Motor neuron (in vitro differentiated cells): ENCODE results near the gene GTF2A1. TPM values are rescaled to one million over a fixed set of nuclear protein-coding genes. Genes with fewer than 3 reads are reported as not detected.

ENCODE experiments used
- ATAC-seq, 8 experiments: fragments of 200-7000 bp; cut with Tn5 transposase; replicated peaks in 6 of 8; 2 replicates each; pipeline ENCODE4 v1.8.0; 2021; ENCODE audit warnings: mild to moderate bottlenecking in 8 of 8, moderate library complexity in 8 of 8
- H3K27ac ChIP-seq, 2 donors: fragments of 250-450 bp; sonication (Bioruptor Pico); 2 replicates each; pipeline ENCODE4 v1.9.0; 2021; ENCODE audit warnings: antibody characterized with exemption in 2 of 2, mild to moderate bottlenecking in 2 of 2, moderate library complexity in 1 of 2
- H3K4me1 ChIP-seq, 2 donors: fragments of 250-450 bp; sonication (Bioruptor Pico); replicated peaks in 1 of 2; 2 replicates each; pipeline ENCODE4 v1.6.1; 2021; ENCODE audit warnings: antibody characterized with exemption in 2 of 2, mild to moderate bottlenecking in 2 of 2, moderate library complexity in 1 of 2
- H3K4me3 ChIP-seq, 5 donors: fragments of 250-450 bp; sonication (Bioruptor Pico); 2 replicates each; pipeline ENCODE4 v1.9.0; 2021; ENCODE audit warnings: antibody characterized with exemption in 5 of 5, mild to moderate bottlenecking in 5 of 5, moderate library complexity in 4 of 5
- WGBS, 10 experiments: fragments of 450-650 bp; shearing (Covaris generic); methylation state at CpG; one replicate each; pipeline ENCODE4 v1.0.0; 2022; 5-methylcytosine and 5-hydroxymethylcytosine counted together
- in situ Hi-C, 9 experiments: fragments of 400-800 bp; cut with MboI; loops; one replicate each; pipeline ENCODE4 v1.15.0; 2021; ENCODE audit warnings: low sequenced_read_pairs in 9 of 9, low pct_unique_long_range_greater_than_20kb in 2 of 9; ENCODE audit not compliant: unreplicated experiment in 9 of 9
- total RNA-seq, 8 experiments: library from RNA; unstranded; fragments of 300-600 nt; gene quantifications; 2 replicates each; pipeline versions ENCODE4 v1.2.3 to v1.2.4, GENCODE V29; 2022

Gene GTF2A1
- total RNA-seq, 8 experiments from 2014 or later: 18.3 to 40.9 (median 31.5) TPM

GRCh38 chr14:81169711-81170103, 51.1 kb downstream of the GTF2A1 start:
- Histone ChIP-seq H3K4me1 (peaks cover 0 to 6% of the 10 kb centered on the region in 2 donors), H3K27ac (peak overlapping the region; percentile 77 to 88), H3K4me3 (peak overlapping the region; percentile 33 to 58 (median 44))
- peak in 7 of 8 experiments; percentile 24 to 38 (median 28) for ATAC-seq
- 0 to 95% (median 83%) methylated on average over 2 to 8 of the region's 10 CpGs; no CpG with 5 or more reads in 3 of the 10 experiments for WGBS, 10 experiments
- in situ Hi-C loops: loop anchor here in 5 of 9 experiments (10.0 to 25.0 kb wide), 5 partner anchors 157 to 225 kb away; partner anchors contain the start of gene CEP128 (in 1 of the 5)

- Histone ChIP-seq H3K4me1 (peaks cover 0 to 6% of the 10 kb centered on the region in 2 donors), H3K27ac (no peak overlapping the region)
- WGBS, 10 experiments: 56 to 100% (median 92%) methylated on average over 2 to 4 of the region's 4 CpGs
Observed at GRCh38 chr14:81169267-81169666, 51.5 kb downstream of the GTF2A1 start.

GRCh38 chr14:81166121-81166520, 54.6 kb downstream of the GTF2A1 start:
- peak in 1 of 8 experiments; percentile 2 for ATAC-seq
- in situ Hi-C loops: loop anchor here in 5 of 9 experiments (10.0 to 25.0 kb wide), 4 partner anchors 154 to 191 kb away; no protein-coding TSS in a partner anchor
- H3K27ac ChIP-seq: no peak overlapping the region

More at GRCh38 chr14:81169267-81169666, 51.5 kb downstream of the GTF2A1 start:
- in situ Hi-C loops: loop anchor here in 5 of 9 experiments (10.0 to 25.0 kb wide), 4 partner anchors 157 to 194 kb away; no protein-coding TSS in a partner anchor
- ATAC-seq: no peak
- no peak overlapping the region for H3K4me3 ChIP-seq

GRCh38 chr14:81165188-81165587, 55.6 kb downstream of the GTF2A1 start:
- H3K4me3 ChIP-seq: no peak overlapping the region
- ATAC-seq: no peak
- no peak overlapping the region for H3K27ac ChIP-seq
- in situ Hi-C loops: loop anchor here in 5 of 9 experiments (10.0 to 25.0 kb wide), 4 partner anchors 153 to 190 kb away; no protein-coding TSS in a partner anchor
- 20 to 100% (median 74%) methylated on average over 1 to 4 of the region's 4 CpGs; no CpG with 5 or more reads in 2 of the 10 experiments for WGBS, 10 experiments
- H3K4me1 ChIP-seq: peaks cover 0 to 6% of the 10 kb centered on the region in 2 donors

More at GRCh38 chr14:81166121-81166520, 54.6 kb downstream of the GTF2A1 start:
- 20 to 86% (median 73%) methylated on average over 1 to 2 of the region's 2 CpGs; no CpG with 5 or more reads in 1 of the 10 experiments for WGBS, 10 experiments
- H3K4me1 ChIP-seq: peaks cover 0 to 6% of the 10 kb centered on the region in 2 donors
- no peak overlapping the region for H3K4me3 ChIP-seq

- no peak overlapping the region for H3K27ac ChIP-seq
- 0 to 50% (median 0%) methylated on average over 1 of the region's 1 CpG; no CpG with 5 or more reads in 3 of the 10 experiments for WGBS, 10 experiments
- peak; percentile 85 to 98 (median 96) for ATAC-seq
- H3K4me1 ChIP-seq: no peaks in the 10 kb centered on the region
- H3K4me3 ChIP-seq: no peak overlapping the region
- in situ Hi-C loops: loop anchor here in 5 of 9 experiments (10.0 to 25.0 kb wide), 4 partner anchors 152 to 189 kb away; no protein-coding TSS in a partner anchor
Observed at GRCh38 chr14:81164167-81164774, 56.5 kb downstream of the GTF2A1 start.

GRCh38 chr14:81162941-81163340, 57.8 kb downstream of the GTF2A1 start:
- no peak for ATAC-seq
- Histone ChIP-seq H3K4me3 (no peak overlapping the region), H3K4me1 (no peaks in the 10 kb centered on the region), H3K27ac (no peak overlapping the region)
- WGBS, 10 experiments: 60 to 100% (median 87%) methylated on average over 1 to 3 of the region's 3 CpGs; no CpG with 5 or more reads in 2 of the 10 experiments
- in situ Hi-C loops: loop anchor here in 5 of 9 experiments (10.0 to 25.0 kb wide), 4 partner anchors 151 to 188 kb away; no protein-coding TSS in a partner anchor

- Histone ChIP-seq H3K27ac (no peak overlapping the region), H3K4me1 (no peaks in the 10 kb centered on the region), H3K4me3 (no peak overlapping the region)
- peak in 2 of 8 experiments; percentile 40 to 45 for ATAC-seq
- WGBS, 10 experiments: 0 to 55% (median 20%) methylated on average over 1 of the region's 1 CpG; no CpG with 5 or more reads in 6 of the 10 experiments
- in situ Hi-C loops: loop anchor here in 5 of 9 experiments (10.0 to 25.0 kb wide), 4 partner anchors 149 to 187 kb away; no protein-coding TSS in a partner anchor
Observed at GRCh38 chr14:81161749-81162148, 59.0 kb downstream of the GTF2A1 start.

GRCh38 chr14:81161088-81161487, 59.7 kb downstream of the GTF2A1 start:
- WGBS, 10 experiments: 0 to 96% (median 77%) methylated on average over 1 to 6 of the region's 7 CpGs; no CpG with 5 or more reads in 3 of the 10 experiments
- in situ Hi-C loops: loop anchor here in 5 of 9 experiments (10.0 to 25.0 kb wide), 4 partner anchors 149 to 186 kb away; no protein-coding TSS in a partner anchor
- no peak overlapping the region for H3K4me3 ChIP-seq
- H3K4me1 ChIP-seq: no peaks in the 10 kb centered on the region
- H3K27ac ChIP-seq: no peak overlapping the region
- ATAC-seq: no peak

- Histone ChIP-seq H3K27ac (no peak overlapping the region), H3K4me1 (no peaks in the 10 kb centered on the region)
- ATAC-seq: no peak
Observed at GRCh38 chr14:81157431-81157830, 63.3 kb downstream of the GTF2A1 start.

GRCh38 chr14:81153187-81153586, 67.6 kb downstream of the GTF2A1 start:
- Histone ChIP-seq H3K27ac (no peak overlapping the region), H3K4me3 (no peak overlapping the region), H3K4me1 (no peaks in the 10 kb centered on the region)
- in situ Hi-C loops: loop anchor here in 3 of 9 experiments (25.0 kb wide), 2 partner anchors 141 to 166 kb away; no protein-coding TSS in a partner anchor
- ATAC-seq: no peak
- WGBS, 10 experiments: 0 to 60% (median 30%) methylated on average over 1 of the region's 1 CpG; no CpG with 5 or more reads in 3 of the 10 experiments

More at GRCh38 chr14:81157431-81157830, 63.3 kb downstream of the GTF2A1 start:
- WGBS, 10 experiments: 38 to 100% (median 88%) methylated on average over 1 of the region's 1 CpG; no CpG with 5 or more reads in 3 of the 10 experiments
- no peak overlapping the region for H3K4me3 ChIP-seq
- in situ Hi-C loops: loop anchor here in 3 of 9 experiments (25.0 kb wide), 2 partner anchors 145 to 170 kb away; no protein-coding TSS in a partner anchor

- Histone ChIP-seq H3K4me3 (no peak overlapping the region), H3K4me1 (no peaks in the 10 kb centered on the region), H3K27ac (no peak overlapping the region)
- in situ Hi-C loops: no loop called here
- 24 to 93% (median 85%) methylated on average over 2 to 4 of the region's 4 CpGs; no CpG with 5 or more reads in 1 of the 10 experiments for WGBS, 10 experiments
- no peak for ATAC-seq
Observed at GRCh38 chr14:81148635-81149034, 72.1 kb downstream of the GTF2A1 start.

GRCh38 chr14:81147140-81147897, 73.4 kb downstream of the GTF2A1 start:
- in situ Hi-C loops: no loop called here
- WGBS, 10 experiments: 0 to 100% (median 50%) methylated on average over 1 to 2 of the region's 2 CpGs; no CpG with 5 or more reads in 1 of the 10 experiments
- Histone ChIP-seq H3K4me3 (no peak overlapping the region), H3K4me1 (no peaks in the 10 kb centered on the region), H3K27ac (no peak overlapping the region)
- ATAC-seq: no peak
